Fibroblast of mammary gland (primary cell): ENCODE results near the gene TPRX2.

Experiments used
- DNase-seq: peaks from one replicate; pipeline ENCODE4 v3.0.0-alpha.2; 2010; ENCODE audit warnings: low read depth
- H3K4me3 ChIP-seq: 2 replicates; pipeline ENCODE4 v1.5.1; 2011; ENCODE audit warnings: low read depth, mild to moderate bottlenecking, low read length, moderate library complexity; ENCODE audit not compliant: control insufficient read depth
- CTCF ChIP-seq: conservative IDR thresholded peaks from 2 replicates; pipeline ENCODE4 v1.5.1; 2011; ENCODE audit warnings: low read depth, low read length, inconsistent platforms; ENCODE audit not compliant: control insufficient read depth, insufficient read depth

The TPRX2 gene

GRCh38 chr19:47890865-47891621 lies 32.0 kb downstream of the TPRX2 start:
- H3K4me3 ChIP-seq = no peak overlapping the region
- TF ChIP-seq CTCF = no peak
- no peak for DNase-seq

GRCh38 chr19:47891622-47891922 lies 32.5 kb downstream of the TPRX2 start:
- no peak overlapping the region for H3K4me3 ChIP-seq
- DNase-seq = no peak
- TF ChIP-seq CTCF = no peak

- no peak for TF ChIP-seq CTCF
- no peak for DNase-seq
- H3K4me3 ChIP-seq = no peak overlapping the region
Observed at GRCh38 chr19:47891923-47892666, 33.1 kb downstream of the TPRX2 start.

DNA sequence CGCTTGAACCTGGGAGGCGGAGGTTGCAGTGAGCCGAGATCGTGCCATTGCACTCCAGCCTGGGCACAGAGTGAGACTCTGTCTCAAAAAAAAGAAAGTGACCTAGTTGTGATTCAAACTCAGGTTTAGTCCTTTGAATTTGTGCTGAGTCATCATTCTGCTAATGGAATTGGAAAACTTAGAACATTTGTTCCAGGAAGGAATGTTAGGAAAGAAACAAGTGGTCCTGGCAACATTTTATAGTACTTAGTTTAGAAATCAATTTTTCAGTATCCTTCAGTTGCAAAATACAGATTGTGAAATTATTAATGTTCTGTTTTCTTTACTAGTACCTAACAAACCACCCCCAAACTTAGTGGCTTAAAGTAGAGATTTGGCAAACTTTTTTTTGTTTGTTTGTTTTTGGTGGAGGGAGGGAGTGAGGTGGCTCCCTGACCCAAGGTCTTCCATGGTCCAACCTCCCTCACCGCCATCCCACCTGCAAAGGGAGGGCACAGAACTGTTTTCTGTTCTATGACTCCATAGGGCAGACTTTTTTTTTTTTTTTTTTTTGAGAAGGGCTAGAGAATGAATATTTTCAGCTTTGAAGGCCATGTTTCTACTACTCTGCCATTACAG lies 36.2 kb downstream of the TPRX2 start:
- no peak for TF ChIP-seq CTCF
- peak; percentile 1 for DNase-seq
- H3K4me3 ChIP-seq = no peak overlapping the region

GRCh38 chr19:47896019-47896418 lies 37.0 kb downstream of the TPRX2 start:
- DNase-seq = no peak
- no peak overlapping the region for H3K4me3 ChIP-seq

GRCh38 chr19:47896773-47897172 lies 37.7 kb downstream of the TPRX2 start:
- H3K4me3 ChIP-seq = no peak overlapping the region
- TF ChIP-seq CTCF = no peak
- no peak for DNase-seq

More at GRCh38 chr19:47896019-47896418, 37.0 kb downstream of the TPRX2 start:
- TF ChIP-seq CTCF = no peak
